Panc1 (cell line): Measurements from ENCODE around the gene CADM1. TPM values are rescaled to one million over a fixed set of nuclear protein-coding genes. Genes with fewer than 3 reads are reported as not detected.

Experiments
- ATAC-seq: fragments of 200-7000 bp; cut with Tn5 transposase; 2 replicates; pipeline ENCODE4 v1.9.1; 2020; ENCODE audit warnings: mild to moderate bottlenecking, moderate library complexity
- BruUV-seq: library from RNA; stranded (reverse); fragments of 400-500 nt; replicated peaks from 2 replicates; lab custom pipeline; 2021; lab: Mats Ljungman, UMichigan
- CTCF ChIA-PET: fragments of 300-600 bp; sonication (Branson Sonifier 250); formaldehyde crosslinking; loops from one replicate; lab custom pipeline; 2022; ENCODE audit warnings: antibody characterized with exemption; lab: Charles Lee
- POLR2A ChIA-PET: fragments of 300-600 bp; sonication (Branson Sonifier 250); formaldehyde crosslinking; loops from one replicate; lab custom pipeline; 2022; ENCODE audit warnings: antibody characterized with exemption; lab: Charles Lee
- DNase-seq: peaks from one replicate; pipeline ENCODE4 v3.0.0-alpha.2; 2010; ENCODE audit warnings: low read depth, low spot score
- H3K27ac ChIP-seq: 2 replicates; pipeline ENCODE4 v1.5.1; 2011; ENCODE audit warnings: mild to moderate bottlenecking, low read length, inconsistent platforms
- H3K27me3 ChIP-seq: fragments of 200-500 bp; sonication (Bioruptor generic); 2 replicates; pipeline ENCODE4 v1.6.0; 2014; ENCODE audit warnings: low read length, inconsistent platforms; ENCODE audit not compliant: control insufficient read depth, insufficient read depth
- H3K36me3 ChIP-seq: fragments of 200-500 bp; sonication (Bioruptor generic); 2 replicates; pipeline ENCODE4 v1.5.1; 2014; ENCODE audit warnings: inconsistent platforms, mild to moderate bottlenecking, low read length, moderate library complexity; ENCODE audit not compliant: control insufficient read depth, insufficient read depth
- H3K4me1 ChIP-seq: 2 replicates; pipeline ENCODE4 v1.5.1; 2011; ENCODE audit warnings: inconsistent platforms, mild to moderate bottlenecking, low read length, moderate library complexity; ENCODE audit not compliant: control insufficient read depth, insufficient read depth
- H3K4me3 ChIP-seq, 2 experiments: 2 replicates each; pipeline ENCODE4 v1.5.1; 2011 to 2012; ENCODE audit warnings: low read depth in 2 of 2, low read length in 2 of 2, mild to moderate bottlenecking in 2 of 2, inconsistent platforms in 1 of 2, moderate library complexity in 1 of 2
- H3K9me3 ChIP-seq: fragments of 200-500 bp; sonication (Bioruptor generic); 2 replicates; pipeline ENCODE4 v1.5.1; 2014; ENCODE audit warnings: low read depth, mild to moderate bottlenecking, inconsistent platforms, low read length, moderate library complexity; ENCODE audit not compliant: control insufficient read depth, insufficient read depth
- POLR2AphosphoS5 ChIP-seq: IDR thresholded peaks from 2 replicates; pipeline ENCODE4 v1.6.1; 2012; ENCODE audit warnings: mild to moderate bottlenecking, low read depth, low read length, moderate library complexity
- SIN3A ChIP-seq: IDR thresholded peaks from 2 replicates; pipeline ENCODE4 v1.6.1; 2012; ENCODE audit warnings: low read depth, mild to moderate bottlenecking, low read length, moderate library complexity, borderline replicate concordance; ENCODE audit not compliant: insufficient read depth
- TCF7L2 ChIP-seq: IDR thresholded peaks from 2 replicates; pipeline ENCODE4 v1.6.1; 2011; ENCODE audit warnings: mild to moderate bottlenecking, low read depth, low read length, inconsistent platforms
- in situ Hi-C: cut with HindIII; loops from 2 replicates; pipeline ENCODE4 v1.10.0; 2016; ENCODE audit warnings: low sequenced_read_pairs, low pct_unique_long_range_greater_than_20kb
- intact Hi-C: fragments of 100-400 bp; cut with micrococcal nuclease; formaldehyde crosslinking; loops from one replicate; pipeline ENCODE4 v1.10.0; 2022; ENCODE audit not compliant: unreplicated experiment
- total RNA-seq: library from RNA; stranded (reverse); gene quantifications from one replicate; pipeline ENCODE4 v1.2.1, GENCODE V29; 2021; ENCODE audit not compliant: unreplicated experiment
- TF ChIP-seq, protein P1 (sequence below), 2 experiments: IDR thresholded peaks; 2 replicates each; pipeline ENCODE4 v1.6.1; 2011 to 2012; ENCODE audit warnings: low read depth in 2 of 2, control low read depth in 1 of 2, low read length in 1 of 2, mild to moderate bottlenecking in 1 of 2, moderate library complexity in 1 of 2; ENCODE audit not compliant: insufficient read depth in 1 of 2
- TF ChIP-seq, protein P2 (sequence below): fragments of 450-650 bp; IDR thresholded peaks from 2 replicates; pipeline ENCODE4 v1.5.1; 2017; ENCODE audit warnings: mild to moderate bottlenecking

The CADM1 gene
- total RNA-seq, 1 experiment from 2014 or later, result 3.9 TPM

GRCh38 chr11:115249061-115249578 is 255.1 kb downstream of the CADM1 start:
- DNase-seq (no peak), ATAC-seq (no peak)
- Histone ChIP-seq H3K4me3 (no peak overlapping the region), H3K27ac (no peak overlapping the region), H3K36me3 (no peaks in the 10 kb centered on the region), H3K27me3 (no peaks in the 10 kb centered on the region), H3K4me1 (no peaks in the 10 kb centered on the region), H3K9me3 (no peaks in the 10 kb centered on the region)
- intact Hi-C loops, result no loop called here
- POLR2A ChIA-PET, result no interaction called here
- BruUV-seq, result no TSS peak
- CTCF ChIA-PET, result no interaction called here
- TF ChIP-seq, protein P1, sequence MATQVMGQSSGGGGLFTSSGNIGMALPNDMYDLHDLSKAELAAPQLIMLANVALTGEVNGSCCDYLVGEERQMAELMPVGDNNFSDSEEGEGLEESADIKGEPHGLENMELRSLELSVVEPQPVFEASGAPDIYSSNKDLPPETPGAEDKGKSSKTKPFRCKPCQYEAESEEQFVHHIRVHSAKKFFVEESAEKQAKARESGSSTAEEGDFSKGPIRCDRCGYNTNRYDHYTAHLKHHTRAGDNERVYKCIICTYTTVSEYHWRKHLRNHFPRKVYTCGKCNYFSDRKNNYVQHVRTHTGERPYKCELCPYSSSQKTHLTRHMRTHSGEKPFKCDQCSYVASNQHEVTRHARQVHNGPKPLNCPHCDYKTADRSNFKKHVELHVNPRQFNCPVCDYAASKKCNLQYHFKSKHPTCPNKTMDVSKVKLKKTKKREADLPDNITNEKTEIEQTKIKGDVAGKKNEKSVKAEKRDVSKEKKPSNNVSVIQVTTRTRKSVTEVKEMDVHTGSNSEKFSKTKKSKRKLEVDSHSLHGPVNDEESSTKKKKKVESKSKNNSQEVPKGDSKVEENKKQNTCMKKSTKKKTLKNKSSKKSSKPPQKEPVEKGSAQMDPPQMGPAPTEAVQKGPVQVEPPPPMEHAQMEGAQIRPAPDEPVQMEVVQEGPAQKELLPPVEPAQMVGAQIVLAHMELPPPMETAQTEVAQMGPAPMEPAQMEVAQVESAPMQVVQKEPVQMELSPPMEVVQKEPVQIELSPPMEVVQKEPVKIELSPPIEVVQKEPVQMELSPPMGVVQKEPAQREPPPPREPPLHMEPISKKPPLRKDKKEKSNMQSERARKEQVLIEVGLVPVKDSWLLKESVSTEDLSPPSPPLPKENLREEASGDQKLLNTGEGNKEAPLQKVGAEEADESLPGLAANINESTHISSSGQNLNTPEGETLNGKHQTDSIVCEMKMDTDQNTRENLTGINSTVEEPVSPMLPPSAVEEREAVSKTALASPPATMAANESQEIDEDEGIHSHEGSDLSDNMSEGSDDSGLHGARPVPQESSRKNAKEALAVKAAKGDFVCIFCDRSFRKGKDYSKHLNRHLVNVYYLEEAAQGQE (IDR thresholded peaks at IDR 0.05; ENCODE audit: insufficient read depth in 1 of 2, low read depth in 2 of 2, low read length in 1 of 2), result no peak
- no peak for TF ChIP-seq SIN3A
- TF ChIP-seq POLR2AphosphoS5, result no peak
- TF ChIP-seq TCF7L2, result no peak
- TF ChIP-seq, protein P2, sequence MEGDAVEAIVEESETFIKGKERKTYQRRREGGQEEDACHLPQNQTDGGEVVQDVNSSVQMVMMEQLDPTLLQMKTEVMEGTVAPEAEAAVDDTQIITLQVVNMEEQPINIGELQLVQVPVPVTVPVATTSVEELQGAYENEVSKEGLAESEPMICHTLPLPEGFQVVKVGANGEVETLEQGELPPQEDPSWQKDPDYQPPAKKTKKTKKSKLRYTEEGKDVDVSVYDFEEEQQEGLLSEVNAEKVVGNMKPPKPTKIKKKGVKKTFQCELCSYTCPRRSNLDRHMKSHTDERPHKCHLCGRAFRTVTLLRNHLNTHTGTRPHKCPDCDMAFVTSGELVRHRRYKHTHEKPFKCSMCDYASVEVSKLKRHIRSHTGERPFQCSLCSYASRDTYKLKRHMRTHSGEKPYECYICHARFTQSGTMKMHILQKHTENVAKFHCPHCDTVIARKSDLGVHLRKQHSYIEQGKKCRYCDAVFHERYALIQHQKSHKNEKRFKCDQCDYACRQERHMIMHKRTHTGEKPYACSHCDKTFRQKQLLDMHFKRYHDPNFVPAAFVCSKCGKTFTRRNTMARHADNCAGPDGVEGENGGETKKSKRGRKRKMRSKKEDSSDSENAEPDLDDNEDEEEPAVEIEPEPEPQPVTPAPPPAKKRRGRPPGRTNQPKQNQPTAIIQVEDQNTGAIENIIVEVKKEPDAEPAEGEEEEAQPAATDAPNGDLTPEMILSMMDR, result no peak
- in situ Hi-C loops, result no loop called here

GRCh38 chr11:115247953-115248352 is 256.3 kb downstream of the CADM1 start:
- Histone ChIP-seq H3K9me3 (no peaks in the 10 kb centered on the region), H3K4me1 (no peaks in the 10 kb centered on the region), H3K27me3 (no peaks in the 10 kb centered on the region), H3K4me3 (no peak overlapping the region), H3K27ac (no peak overlapping the region), H3K36me3 (no peaks in the 10 kb centered on the region)
- TF ChIP-seq TCF7L2, result no peak
- no peak for TF ChIP-seq SIN3A
- TF ChIP-seq, protein P2, result no peak
- TF ChIP-seq POLR2AphosphoS5, result no peak
- TF ChIP-seq, protein P1 (IDR thresholded peaks at IDR 0.05; ENCODE audit: insufficient read depth in 1 of 2, low read depth in 2 of 2, low read length in 1 of 2), result no peak
- intact Hi-C loops, result no loop called here
- no TSS peak for BruUV-seq
- POLR2A ChIA-PET, result no interaction called here
- ATAC-seq (no peak), DNase-seq (no peak)
- in situ Hi-C loops, result no loop called here
- CTCF ChIA-PET, result no interaction called here
